ENCODE measurements around the gene FBXL13.
A peak's percentile ranks its signal among the peaks of the same experiment; 100 is the strongest.
"Not testable (repeated sequence)": the region's sequence is repeated elsewhere in the genome, so short reads cannot be mapped to it uniquely, and the experiment has no call there.

The FBXL13 gene

GRCh38 chr7:102916881-102917280 is 157.7 kb downstream of the FBXL13 start:
- TF ChIP-seq, protein P1, sequence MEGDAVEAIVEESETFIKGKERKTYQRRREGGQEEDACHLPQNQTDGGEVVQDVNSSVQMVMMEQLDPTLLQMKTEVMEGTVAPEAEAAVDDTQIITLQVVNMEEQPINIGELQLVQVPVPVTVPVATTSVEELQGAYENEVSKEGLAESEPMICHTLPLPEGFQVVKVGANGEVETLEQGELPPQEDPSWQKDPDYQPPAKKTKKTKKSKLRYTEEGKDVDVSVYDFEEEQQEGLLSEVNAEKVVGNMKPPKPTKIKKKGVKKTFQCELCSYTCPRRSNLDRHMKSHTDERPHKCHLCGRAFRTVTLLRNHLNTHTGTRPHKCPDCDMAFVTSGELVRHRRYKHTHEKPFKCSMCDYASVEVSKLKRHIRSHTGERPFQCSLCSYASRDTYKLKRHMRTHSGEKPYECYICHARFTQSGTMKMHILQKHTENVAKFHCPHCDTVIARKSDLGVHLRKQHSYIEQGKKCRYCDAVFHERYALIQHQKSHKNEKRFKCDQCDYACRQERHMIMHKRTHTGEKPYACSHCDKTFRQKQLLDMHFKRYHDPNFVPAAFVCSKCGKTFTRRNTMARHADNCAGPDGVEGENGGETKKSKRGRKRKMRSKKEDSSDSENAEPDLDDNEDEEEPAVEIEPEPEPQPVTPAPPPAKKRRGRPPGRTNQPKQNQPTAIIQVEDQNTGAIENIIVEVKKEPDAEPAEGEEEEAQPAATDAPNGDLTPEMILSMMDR (conservative IDR thresholded peaks at IDR 0.05): no peak
- no peak overlapping the region for H3K27ac ChIP-seq

DNA sequence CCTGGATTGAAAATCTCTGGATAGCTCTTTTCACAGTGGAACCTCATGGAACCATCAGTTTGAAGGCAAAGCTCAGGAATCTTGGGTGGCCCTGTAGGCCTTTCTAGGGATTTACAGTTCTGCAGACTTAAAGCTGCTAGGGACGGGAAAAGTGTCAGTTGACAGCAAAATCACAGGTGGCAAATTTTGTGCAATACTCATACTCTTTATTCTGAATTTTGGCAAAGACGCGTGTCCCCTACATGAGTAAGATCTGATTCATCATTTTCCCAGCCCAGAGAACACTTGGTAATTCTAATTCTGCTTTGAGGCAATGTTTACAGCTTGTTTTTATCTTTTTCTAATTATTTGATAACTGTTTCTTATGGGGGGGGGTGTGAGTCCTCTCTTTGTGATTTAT is 158.2 kb downstream of the FBXL13 start:
- TF ChIP-seq, protein P1 (conservative IDR thresholded peaks at IDR 0.05): no peak
- no peak overlapping the region for H3K27ac ChIP-seq

DNA sequence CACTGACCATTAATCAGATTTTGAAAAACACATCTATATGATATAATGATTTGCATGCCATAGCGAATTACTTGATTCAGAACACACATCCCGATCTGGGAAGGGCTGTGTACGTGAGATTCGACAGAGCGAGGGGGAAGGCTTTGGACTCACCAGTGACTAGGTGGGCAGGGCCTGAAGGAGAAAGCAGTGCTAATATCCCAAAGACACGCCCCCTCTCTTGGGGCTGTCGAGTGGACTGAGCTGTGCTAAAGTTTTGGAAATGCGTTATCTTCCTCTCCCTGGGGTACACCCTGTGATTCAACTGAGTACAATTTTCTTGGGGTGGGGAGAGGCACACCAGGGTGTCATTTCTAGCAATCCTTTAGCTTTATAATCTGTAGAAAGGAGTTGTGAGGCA is 160.0 kb downstream of the FBXL13 start:
- no peak overlapping the region for H3K27ac ChIP-seq
- TF ChIP-seq, protein P1 (conservative IDR thresholded peaks at IDR 0.05): no peak

DNA sequence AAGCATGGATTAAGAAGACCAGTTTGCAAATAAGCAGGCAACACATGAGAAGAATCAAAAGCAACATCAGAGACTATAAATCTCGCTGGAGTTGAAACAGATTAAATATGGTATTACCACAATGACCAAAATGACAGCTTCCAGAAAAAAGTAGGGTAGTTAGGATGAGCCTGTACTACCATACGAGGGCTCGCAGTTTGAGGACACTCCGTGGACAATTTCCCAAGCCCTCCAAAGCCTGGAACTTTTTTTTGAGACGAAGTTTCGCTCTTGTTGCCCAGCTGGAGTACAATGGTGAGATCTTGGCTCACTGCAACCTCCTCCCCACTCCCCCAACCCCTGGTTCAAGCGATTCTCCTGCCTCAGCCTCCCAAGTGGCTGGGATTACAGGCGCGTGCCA is 160.8 kb downstream of the FBXL13 start:
- H3K27ac ChIP-seq: no peak overlapping the region
- TF ChIP-seq, protein P1 (conservative IDR thresholded peaks at IDR 0.05): no peak

DNA sequence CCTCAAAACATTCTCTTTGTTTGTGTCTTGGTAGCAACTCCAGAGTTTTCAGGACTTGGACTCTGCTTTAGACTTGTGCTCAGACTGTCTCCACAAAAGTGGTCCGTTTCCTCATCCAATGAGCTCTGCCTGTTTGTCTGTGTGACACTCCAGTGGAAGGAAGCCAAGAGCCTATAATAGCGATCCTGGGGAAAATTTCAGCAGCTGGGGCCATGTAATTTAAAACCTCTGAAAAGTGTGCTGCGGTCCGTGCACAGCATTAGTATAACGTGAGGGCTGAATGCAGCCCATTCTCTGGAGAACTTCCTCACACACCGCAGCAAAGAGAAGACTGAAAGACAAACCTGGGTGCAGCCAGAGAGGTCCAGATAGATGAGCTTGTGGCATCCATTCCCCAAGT is 161.9 kb downstream of the FBXL13 start, which contains the start of gene LRRC17:
LRRC17 (plus strand) TSS at position 259 of the 400 bp plus-strand sequence. CDS start 20,914 bp downstream, outside the sequence.
- TF ChIP-seq, protein P1 (conservative IDR thresholded peaks at IDR 0.05): no peak

DNA sequence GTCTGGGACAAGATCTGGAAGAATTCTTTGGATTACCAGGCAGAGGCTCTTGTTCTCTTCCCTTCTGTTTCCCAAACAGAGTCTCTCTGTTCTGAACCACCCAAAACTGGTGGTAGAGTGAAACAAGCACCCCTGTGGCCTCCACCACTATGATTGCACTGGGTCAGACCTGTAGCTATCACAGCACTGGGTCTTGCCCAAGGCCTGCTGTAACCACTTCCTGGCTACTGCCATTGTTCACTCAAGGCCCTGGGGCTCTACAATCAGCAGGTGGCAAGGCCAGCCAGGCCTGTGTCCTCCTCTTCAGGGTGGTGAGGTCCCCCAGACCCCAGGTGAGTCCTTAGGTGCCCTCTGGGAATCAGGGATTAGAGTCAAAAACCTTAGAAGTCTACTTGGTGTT is 165.9 kb downstream of the FBXL13 start:
- TF ChIP-seq, protein P1 (conservative IDR thresholded peaks at IDR 0.05): no peak
- no peak overlapping the region for H3K27ac ChIP-seq

More for the DNA sequence above, 161.9 kb downstream of the FBXL13 start, which contains the start of gene LRRC17:
- no peak within 1 kb of the TSS for H3K27ac ChIP-seq

DNA sequence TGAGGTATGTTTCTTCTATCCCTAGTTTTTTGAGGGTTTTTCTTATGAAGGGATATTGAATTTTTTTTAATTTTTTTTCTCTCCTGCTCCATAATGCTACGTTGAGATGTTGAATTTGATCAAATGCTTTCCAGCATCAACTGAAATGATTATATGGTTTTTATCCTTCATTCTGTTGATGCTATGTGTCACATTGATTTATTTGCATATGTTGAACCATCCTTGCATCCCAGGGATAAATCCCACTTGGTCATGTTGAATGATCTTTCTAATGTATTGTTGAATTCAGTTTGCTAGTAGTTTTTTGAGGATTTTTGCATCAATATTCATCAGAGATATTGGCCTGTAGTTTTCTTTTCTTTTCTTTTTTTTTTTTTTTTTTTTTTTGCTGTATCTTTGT is 171.0 kb downstream of the FBXL13 start:
- H3K27ac ChIP-seq: not testable (repeated sequence)

- not testable (repeated sequence) for H3K27ac ChIP-seq
Measured at GRCh38 chr7:102902052-102902451, 172.5 kb downstream of the FBXL13 start.

- TF ChIP-seq, protein P1 (conservative IDR thresholded peaks at IDR 0.05): no peak
- peak overlapping the region; percentile 58 for H3K27ac ChIP-seq
Measured at GRCh38 chr7:102898532-102898859, 176.1 kb downstream of the FBXL13 start.
